PC-3 (cell line): ENCODE results near the gene SYP. TPM values are rescaled to one million over a fixed set of nuclear protein-coding genes. Genes with fewer than 3 reads are reported as not detected.
A peak's percentile ranks its signal among the peaks of the same experiment; 100 is the strongest.

Source experiments
- ATAC-seq: fragments of 200-7000 bp; cut with Tn5 transposase; 2 replicates; pipeline ENCODE4 v1.9.1; 2020; ENCODE audit warnings: mild to moderate bottlenecking, moderate library complexity
- BruUV-seq: library from RNA; stranded (reverse); fragments of 400-500 nt; replicated peaks from 2 replicates; lab custom pipeline; 2021; lab: Mats Ljungman, UMichigan
- CTCF ChIA-PET: fragments of 300-600 bp; sonication (Branson Sonifier 250); formaldehyde crosslinking; loops from one replicate; lab custom pipeline; 2022; ENCODE audit warnings: antibody characterized with exemption; lab: Charles Lee
- POLR2A ChIA-PET: fragments of 300-600 bp; sonication (Branson Sonifier 250); formaldehyde crosslinking; loops from one replicate; lab custom pipeline; 2022; ENCODE audit warnings: antibody characterized with exemption; ENCODE audit not compliant: unreplicated experiment; lab: Charles Lee
- DNase-seq: peaks from one replicate; pipeline ENCODE4 v3.0.0-alpha.2; 2015
- H2AFZ ChIP-seq: fragments of 300-600 bp; sonication (generic); 2 replicates; pipeline ENCODE4 v1.6.0; 2016; ENCODE audit warnings: antibody characterized with exemption, low read length
- H3F3A ChIP-seq: fragments of 300-600 bp; sonication (generic); one replicate; pipeline ENCODE4 v1.6.0; 2017; ENCODE audit warnings: antibody characterized with exemption, low read length, control low read depth, mild to moderate bottlenecking; ENCODE audit not compliant: unreplicated experiment
- H3K27ac ChIP-seq: fragments of 300-600 bp; sonication (generic); 2 replicates; pipeline ENCODE4 v1.5.1; 2016; ENCODE audit warnings: mild to moderate bottlenecking, low read length
- H3K27me3 ChIP-seq: fragments of 300-600 bp; sonication (generic); 2 replicates; pipeline ENCODE4 v1.6.1; 2016; ENCODE audit warnings: low read length, mixed read lengths
- H3K36me3 ChIP-seq: fragments of 300-600 bp; sonication (generic); 2 replicates; pipeline ENCODE4 v1.6.1; 2016; ENCODE audit warnings: low read depth, mixed run types, low read length, mixed read lengths
- H3K4me1 ChIP-seq: fragments of 300-600 bp; sonication (generic); 2 replicates; pipeline ENCODE4 v1.5.1; 2016; ENCODE audit warnings: low read length; ENCODE audit not compliant: insufficient read depth
- H3K4me2 ChIP-seq: fragments of 300-600 bp; sonication (generic); 2 replicates; pipeline ENCODE4 v1.6.0; 2016; ENCODE audit warnings: low read length
- H3K4me3 ChIP-seq: fragments of 300-600 bp; sonication (generic); 2 replicates; pipeline ENCODE4 v1.5.1; 2016; ENCODE audit warnings: mild to moderate bottlenecking, low read length, mixed read lengths
- H3K79me2 ChIP-seq: fragments of 300-600 bp; sonication (generic); 2 replicates; pipeline ENCODE4 v1.6.1; 2017; ENCODE audit warnings: low read length, mixed read lengths
- H3K9ac ChIP-seq: fragments of 300-600 bp; sonication (generic); 2 replicates; pipeline ENCODE4 v1.6.0; 2016; ENCODE audit warnings: mild to moderate bottlenecking, low read length
- H3K9me2 ChIP-seq: fragments of 300-600 bp; sonication (generic); replicated peaks from 2 replicates; pipeline ENCODE4 v1.6.1; 2016; ENCODE audit warnings: mixed run types, low read length, mixed read lengths
- H3K9me3 ChIP-seq: fragments of 300-600 bp; sonication (generic); 2 replicates; pipeline ENCODE4 v1.6.1; 2016; ENCODE audit warnings: low read length, mixed read lengths
- H4K20me1 ChIP-seq: fragments of 300-600 bp; sonication (generic); 2 replicates; pipeline ENCODE4 v1.6.1; 2016; ENCODE audit warnings: low read length, mixed read lengths
- EZH2 ChIP-seq: fragments of 300-600 bp; sonication (generic); IDR thresholded peaks from one replicate; pipeline ENCODE4 v1.6.1; 2017; ENCODE audit warnings: antibody characterized with exemption, mild to moderate bottlenecking, low read length; ENCODE audit not compliant: unreplicated experiment
- EZH2phosphoT487 ChIP-seq: fragments of 300-600 bp; sonication (generic); IDR thresholded peaks from 2 replicates; pipeline ENCODE4 v1.6.1; 2018; ENCODE audit warnings: mild to moderate bottlenecking, antibody characterized with exemption, low read length, borderline replicate concordance
- intact Hi-C: fragments of 100-400 bp; cut with micrococcal nuclease; formaldehyde crosslinking; loops from 2 replicates; pipeline ENCODE4 v1.9.0; 2023
- total RNA-seq: library from RNA; depleted of rRNA; stranded (reverse); fragments of >200 nt; gene quantifications from 2 replicates; pipeline ENCODE4 v1.2.3, GENCODE V29; 2014
- TF ChIP-seq, protein P1 (sequence below): fragments of 300-600 bp; sonication (generic); conservative IDR thresholded peaks from 2 replicates; pipeline ENCODE4 v1.5.1; 2017; ENCODE audit warnings: antibody characterized with exemption, low read depth, mild to moderate bottlenecking, low read length

SYP gene
- total RNA-seq, 1 experiment from 2014 or later, result 0.47 TPM

DNA sequence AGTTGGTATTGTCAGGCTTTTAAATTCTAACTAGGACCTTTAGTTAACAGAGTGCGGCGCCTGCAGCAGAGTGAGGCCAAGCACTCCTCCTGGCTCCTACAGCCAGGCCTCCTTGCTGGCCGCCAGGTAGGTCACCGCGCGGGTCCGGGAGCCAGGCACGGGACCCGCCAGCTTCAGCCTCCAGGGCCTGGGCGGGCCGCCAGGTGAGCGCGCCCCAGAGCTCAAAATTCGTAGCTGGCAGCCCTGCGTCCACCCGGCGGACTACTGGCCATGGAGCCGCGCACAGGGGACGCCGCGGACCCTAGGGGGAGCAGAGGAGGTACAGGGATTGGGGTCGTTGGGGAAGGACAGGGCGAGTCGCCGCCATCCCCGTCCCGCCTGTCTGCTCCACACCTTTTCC lies 37.4 kb downstream of the SYP start, which contains the start of gene MAGIX:
MAGIX (plus strand) TSS at position 139 of the 400 bp plus-strand sequence; CDS start at position 271, 132 bp downstream.
- Histone ChIP-seq H2AFZ (peak within 1 kb of the TSS; percentile 88), H3K9me2 (no peaks in the 10 kb centered on the region), H3F3A (no peaks in the 10 kb centered on the region), H3K4me1 (peaks cover 18% of the 10 kb centered on the region), H4K20me1 (no peaks in the 10 kb centered on the region), H3K4me2 (peak within 1 kb of the TSS; percentile 93), H3K79me2 (no peaks in the 10 kb centered on the region), H3K36me3 (no peaks in the 10 kb centered on the region), H3K27ac (no peak within 1 kb of the TSS), H3K9ac (peak within 1 kb of the TSS; percentile 83), H3K9me3 (no peaks in the 10 kb centered on the region), H3K4me3 (peak within 1 kb of the TSS; percentile 69), H3K27me3 (no peaks in the 10 kb centered on the region)
- POLR2A ChIA-PET, result no interaction called here
- intact Hi-C loops, result loop anchor here (5.0 kb wide), 2 partner anchors 40 to 120 kb away; partner anchors contain the start of genes GPKOW and TFE3
- DNase-seq, result peak; percentile 30
- no TSS peak for BruUV-seq
- TF ChIP-seq, protein P1, sequence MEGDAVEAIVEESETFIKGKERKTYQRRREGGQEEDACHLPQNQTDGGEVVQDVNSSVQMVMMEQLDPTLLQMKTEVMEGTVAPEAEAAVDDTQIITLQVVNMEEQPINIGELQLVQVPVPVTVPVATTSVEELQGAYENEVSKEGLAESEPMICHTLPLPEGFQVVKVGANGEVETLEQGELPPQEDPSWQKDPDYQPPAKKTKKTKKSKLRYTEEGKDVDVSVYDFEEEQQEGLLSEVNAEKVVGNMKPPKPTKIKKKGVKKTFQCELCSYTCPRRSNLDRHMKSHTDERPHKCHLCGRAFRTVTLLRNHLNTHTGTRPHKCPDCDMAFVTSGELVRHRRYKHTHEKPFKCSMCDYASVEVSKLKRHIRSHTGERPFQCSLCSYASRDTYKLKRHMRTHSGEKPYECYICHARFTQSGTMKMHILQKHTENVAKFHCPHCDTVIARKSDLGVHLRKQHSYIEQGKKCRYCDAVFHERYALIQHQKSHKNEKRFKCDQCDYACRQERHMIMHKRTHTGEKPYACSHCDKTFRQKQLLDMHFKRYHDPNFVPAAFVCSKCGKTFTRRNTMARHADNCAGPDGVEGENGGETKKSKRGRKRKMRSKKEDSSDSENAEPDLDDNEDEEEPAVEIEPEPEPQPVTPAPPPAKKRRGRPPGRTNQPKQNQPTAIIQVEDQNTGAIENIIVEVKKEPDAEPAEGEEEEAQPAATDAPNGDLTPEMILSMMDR, result no peak
- no peak for TF ChIP-seq EZH2phosphoT487
- TF ChIP-seq EZH2, result no peak
- CTCF ChIA-PET, result interaction anchor here (0.6 to 1.2 kb wide), 2 partner anchors 22 to 28 kb away, joined by 3 to 4 read pairs; no protein-coding TSS in a partner anchor
- ATAC-seq, result peak; percentile 4

DNA sequence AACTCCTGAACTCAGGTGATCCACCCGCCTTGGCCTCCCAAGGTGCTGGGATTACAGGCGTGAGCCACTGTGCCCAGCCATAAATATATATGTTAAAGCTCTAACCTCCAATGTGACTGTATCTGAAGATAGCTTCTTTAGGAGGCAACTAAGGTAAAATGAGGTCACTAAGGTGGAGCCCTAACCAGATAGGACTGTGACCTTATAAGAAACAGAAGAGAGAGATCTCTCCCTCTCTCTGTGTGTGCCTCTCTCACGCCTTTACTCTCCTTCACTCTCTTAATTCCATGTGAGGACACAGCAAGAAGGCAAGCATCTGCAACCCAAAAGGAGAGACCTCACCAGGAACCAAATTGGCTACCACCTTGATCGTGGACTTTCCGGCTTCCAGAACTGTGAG lies 38.4 kb downstream of the SYP start:
- ChIA-PET CTCF (interaction anchor here (0.5 kb wide), 1 partner anchor 29 kb away, joined by 3 read pairs; no protein-coding TSS in a partner anchor), POLR2A (no interaction called here)
- no TSS peak for BruUV-seq
- Histone ChIP-seq H3K9me3 (no peaks in the 10 kb centered on the region), H3K4me2 (no peak overlapping the region), H3K9ac (no peak overlapping the region), H4K20me1 (no peaks in the 10 kb centered on the region), H3K27ac (no peak overlapping the region), H2AFZ (no peak overlapping the region), H3K79me2 (no peaks in the 10 kb centered on the region), H3K4me1 (peaks cover 8% of the 10 kb centered on the region), H3K36me3 (no peaks in the 10 kb centered on the region), H3K4me3 (no peak overlapping the region), H3K27me3 (no peaks in the 10 kb centered on the region), H3K9me2 (no peaks in the 10 kb centered on the region), H3F3A (no peaks in the 10 kb centered on the region)
- no peak for ATAC-seq
- intact Hi-C loops, result loop anchor here (5.0 kb wide), 2 partner anchors 39 to 119 kb away; partner anchors contain the start of genes GPKOW and TFE3
- TF ChIP-seq, protein P1, result no peak
- no peak for TF ChIP-seq EZH2phosphoT487
- no peak for TF ChIP-seq EZH2
- no peak for DNase-seq

DNA sequence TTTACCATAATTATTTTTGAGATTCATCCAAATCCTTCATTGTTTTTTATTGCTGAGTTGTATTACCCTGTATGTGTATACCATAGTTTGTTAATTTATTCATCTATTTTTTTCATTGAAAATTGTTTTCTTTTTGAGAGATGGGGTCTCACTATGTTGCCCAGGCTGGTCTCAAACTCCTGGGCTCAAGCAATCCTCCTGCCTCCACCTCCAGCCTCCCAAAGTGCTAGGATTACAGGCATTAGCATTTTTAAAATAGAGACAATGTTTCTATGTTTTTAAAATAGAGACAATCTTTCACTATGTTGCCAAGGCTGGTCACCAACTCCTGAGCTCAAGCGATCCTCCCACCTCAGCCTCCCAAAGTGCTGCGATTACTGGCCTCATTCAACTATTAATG lies 39.1 kb downstream of the SYP start:
- intact Hi-C loops, result loop anchor here (5.0 kb wide), 2 partner anchors 39 to 119 kb away; partner anchors contain the start of genes GPKOW and TFE3
- Histone ChIP-seq H3K27me3 (no peaks in the 10 kb centered on the region), H3K79me2 (no peaks in the 10 kb centered on the region), H3K4me2 (no peak overlapping the region), H3F3A (no peaks in the 10 kb centered on the region), H2AFZ (no peak overlapping the region), H3K4me1 (peaks cover 12% of the 10 kb centered on the region), H4K20me1 (no peaks in the 10 kb centered on the region), H3K36me3 (no peaks in the 10 kb centered on the region), H3K27ac (no peak overlapping the region), H3K9me3 (no peaks in the 10 kb centered on the region), H3K9ac (no peak overlapping the region), H3K4me3 (no peak overlapping the region), H3K9me2 (no peaks in the 10 kb centered on the region)
- ChIA-PET POLR2A (no interaction called here), CTCF (no interaction called here)
- ATAC-seq, result no peak
- BruUV-seq, result no TSS peak
- no peak for DNase-seq
- no peak for TF ChIP-seq EZH2
- TF ChIP-seq, protein P1, result no peak
- no peak for TF ChIP-seq EZH2phosphoT487
